ENCODE data around the gene SH3GL1.
"Not testable (repeated sequence)": the region's sequence is repeated elsewhere in the genome, so short reads cannot be mapped to it uniquely, and the experiment has no call there.

The SH3GL1 gene

GRCh38 chr19:4357095-4357797 lies 43.1 kb downstream of the SH3GL1 start:
- H3K9me3 ChIP-seq (ENCODE audit: control insufficient read depth, low read length) = no peaks in the 10 kb centered on the region
- H3K4me3 ChIP-seq (ENCODE audit: insufficient read depth, low read depth, low read length, poor library complexity, severe bottlenecking) = no peak overlapping the region
- no peaks in the 10 kb centered on the region for H3K4me1 ChIP-seq (ENCODE audit: control insufficient read depth, insufficient read depth, low read length, poor library complexity, severe bottlenecking)
- DNase-seq = no peak
- H3K27ac ChIP-seq (ENCODE audit: insufficient read depth, low read length, poor library complexity, severe bottlenecking) = no peak overlapping the region
- peaks cover 36% of the 10 kb centered on the region for H3K36me3 ChIP-seq (ENCODE audit: control insufficient read depth, insufficient read depth, low read length)
- no peaks in the 10 kb centered on the region for H3K27me3 ChIP-seq (replicated peaks; ENCODE audit: control insufficient read depth, insufficient read depth, low read length, poor library complexity, severe bottlenecking)

DNA sequence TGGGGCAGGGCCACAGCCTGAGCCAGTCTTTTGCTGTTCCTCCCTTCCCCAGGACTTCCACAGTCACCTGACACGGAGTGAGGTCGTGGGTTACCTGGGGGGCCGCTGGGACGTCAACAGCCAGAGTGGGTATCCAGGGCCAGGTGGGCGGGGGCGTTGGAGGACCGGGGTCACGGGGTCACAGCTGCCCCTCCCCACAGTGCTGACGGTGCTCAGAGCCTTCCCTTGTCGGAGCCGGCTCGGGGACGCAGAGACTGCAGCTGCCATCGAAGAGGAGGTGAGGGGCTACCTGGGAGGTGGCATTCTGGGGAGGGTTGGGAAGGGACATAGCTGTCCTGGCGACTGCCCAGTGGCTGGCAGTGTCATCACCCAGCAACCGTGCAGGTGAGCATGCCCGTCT lies 45.5 kb downstream of the SH3GL1 start:
- H3K27ac ChIP-seq (ENCODE audit: insufficient read depth, low read length, poor library complexity, severe bottlenecking) = no peak overlapping the region
- H3K27me3 ChIP-seq (replicated peaks; ENCODE audit: control insufficient read depth, insufficient read depth, low read length, poor library complexity, severe bottlenecking) = no peaks in the 10 kb centered on the region
- no peaks in the 10 kb centered on the region for H3K4me1 ChIP-seq (ENCODE audit: control insufficient read depth, insufficient read depth, low read length, poor library complexity, severe bottlenecking)
- H3K4me3 ChIP-seq (ENCODE audit: insufficient read depth, low read depth, low read length, poor library complexity, severe bottlenecking) = no peak overlapping the region
- no peaks in the 10 kb centered on the region for H3K9me3 ChIP-seq (ENCODE audit: control insufficient read depth, low read length)
- DNase-seq = no peak
- H3K36me3 ChIP-seq (ENCODE audit: control insufficient read depth, insufficient read depth, low read length) = peaks cover 12% of the 10 kb centered on the region

- no peaks in the 10 kb centered on the region for H3K27me3 ChIP-seq (replicated peaks; ENCODE audit: control insufficient read depth, insufficient read depth, low read length, poor library complexity, severe bottlenecking)
- no peak for DNase-seq
- H3K4me3 ChIP-seq (ENCODE audit: insufficient read depth, low read depth, low read length, poor library complexity, severe bottlenecking) = no peak overlapping the region
- peaks cover 6% of the 10 kb centered on the region for H3K36me3 ChIP-seq (ENCODE audit: control insufficient read depth, insufficient read depth, low read length)
- H3K27ac ChIP-seq (ENCODE audit: insufficient read depth, low read length, poor library complexity, severe bottlenecking) = no peak overlapping the region
- H3K4me1 ChIP-seq (ENCODE audit: control insufficient read depth, insufficient read depth, low read length, poor library complexity, severe bottlenecking) = no peaks in the 10 kb centered on the region
- no peaks in the 10 kb centered on the region for H3K9me3 ChIP-seq (ENCODE audit: control insufficient read depth, low read length)
These were observed 46.1 kb downstream of the SH3GL1 start for GRCh38 chr19:4354282-4354681.

DNA sequence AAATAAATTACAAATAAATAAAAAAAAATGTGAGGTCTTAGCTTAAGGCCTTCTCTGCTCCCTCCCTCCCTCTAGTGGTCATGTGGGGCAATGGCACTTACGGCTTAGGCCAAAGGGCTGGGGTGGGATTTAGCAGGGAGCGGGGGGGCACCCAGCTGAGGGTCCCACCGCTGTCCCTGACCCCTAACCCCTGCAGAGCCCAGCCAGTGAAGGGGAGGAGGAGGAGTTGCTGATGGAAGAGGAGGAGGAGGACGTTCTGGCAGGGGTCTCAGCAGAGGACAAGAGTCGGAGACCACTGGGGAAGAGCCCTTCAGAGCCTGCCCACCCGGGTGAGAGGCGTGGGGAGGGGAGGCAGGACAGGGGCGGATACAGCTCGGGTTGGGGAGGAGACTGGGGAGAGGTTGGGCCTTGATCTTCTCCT lies 47.6 kb downstream of the SH3GL1 start:
- Histone ChIP-seq H3K27me3 (replicated peaks; ENCODE audit: control insufficient read depth, insufficient read depth, low read length, poor library complexity, severe bottlenecking) (no peaks in the 10 kb centered on the region), H3K9me3 (ENCODE audit: control insufficient read depth, low read length) (no peaks in the 10 kb centered on the region), H3K27ac (ENCODE audit: insufficient read depth, low read length, poor library complexity, severe bottlenecking) (no peak overlapping the region), H3K4me3 (ENCODE audit: insufficient read depth, low read depth, low read length, poor library complexity, severe bottlenecking) (no peak overlapping the region), H3K36me3 (ENCODE audit: control insufficient read depth, insufficient read depth, low read length) (no peaks in the 10 kb centered on the region), H3K4me1 (ENCODE audit: control insufficient read depth, insufficient read depth, low read length, poor library complexity, severe bottlenecking) (no peaks in the 10 kb centered on the region)
- peak in 2 of 3 donors; percentile 30 to 47 for DNase-seq

DNA sequence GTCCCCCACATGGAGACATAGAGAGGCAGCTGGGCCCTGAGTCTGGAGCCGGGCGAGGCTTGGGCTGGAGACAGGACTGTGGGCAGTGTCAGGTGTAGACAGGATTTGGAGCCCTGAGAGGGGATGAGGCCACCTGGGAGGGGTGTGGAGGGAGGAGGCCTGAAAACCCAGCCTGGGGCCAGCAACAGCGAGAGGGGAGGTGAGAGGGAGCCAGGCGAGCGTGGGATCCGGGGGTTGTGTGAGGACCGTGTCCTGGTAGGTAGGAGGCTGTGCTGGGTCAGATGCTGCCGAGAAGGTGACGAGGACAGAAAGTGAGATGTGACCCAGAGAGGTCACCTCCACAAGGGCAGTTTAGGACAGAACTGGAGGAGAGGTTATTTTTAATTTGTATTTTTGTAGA lies 49.6 kb downstream of the SH3GL1 start:
- H3K27ac ChIP-seq (ENCODE audit: insufficient read depth, low read length, poor library complexity, severe bottlenecking) = no peak overlapping the region
- no peaks in the 10 kb centered on the region for H3K9me3 ChIP-seq (ENCODE audit: control insufficient read depth, low read length)
- no peaks in the 10 kb centered on the region for H3K4me1 ChIP-seq (ENCODE audit: control insufficient read depth, insufficient read depth, low read length, poor library complexity, severe bottlenecking)
- no peaks in the 10 kb centered on the region for H3K27me3 ChIP-seq (replicated peaks; ENCODE audit: control insufficient read depth, insufficient read depth, low read length, poor library complexity, severe bottlenecking)
- no peaks in the 10 kb centered on the region for H3K36me3 ChIP-seq (ENCODE audit: control insufficient read depth, insufficient read depth, low read length)
- DNase-seq = no peak
- H3K4me3 ChIP-seq (ENCODE audit: insufficient read depth, low read depth, low read length, poor library complexity, severe bottlenecking) = no peak overlapping the region

DNA sequence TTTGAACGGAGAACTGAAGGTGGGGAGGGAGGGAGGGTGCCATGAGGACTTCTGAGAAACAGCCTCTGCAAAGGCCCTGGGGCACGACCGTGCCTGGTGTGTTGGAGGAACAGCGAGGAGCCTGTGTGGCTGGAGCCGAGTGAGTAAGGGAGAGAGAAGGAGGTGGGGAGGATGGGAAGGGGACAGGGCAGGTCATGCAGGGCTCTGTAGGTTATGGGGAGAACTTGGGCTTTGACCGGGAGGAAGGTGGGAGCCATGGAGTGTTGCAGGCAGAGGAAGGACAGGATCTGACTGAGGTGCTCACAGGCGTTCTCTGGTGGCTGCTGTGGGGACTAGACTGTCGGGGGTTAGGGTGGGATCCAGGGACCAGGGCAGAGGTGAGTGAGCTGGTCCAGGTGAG lies 50.2 kb downstream of the SH3GL1 start:
- Histone ChIP-seq H3K27me3 (replicated peaks; ENCODE audit: control insufficient read depth, insufficient read depth, low read length, poor library complexity, severe bottlenecking) (no peaks in the 10 kb centered on the region), H3K9me3 (ENCODE audit: control insufficient read depth, low read length) (no peaks in the 10 kb centered on the region), H3K27ac (ENCODE audit: insufficient read depth, low read length, poor library complexity, severe bottlenecking) (no peak overlapping the region), H3K4me3 (ENCODE audit: insufficient read depth, low read depth, low read length, poor library complexity, severe bottlenecking) (no peak overlapping the region), H3K36me3 (ENCODE audit: control insufficient read depth, insufficient read depth, low read length) (no peaks in the 10 kb centered on the region), H3K4me1 (ENCODE audit: control insufficient read depth, insufficient read depth, low read length, poor library complexity, severe bottlenecking) (no peaks in the 10 kb centered on the region)
- no peak for DNase-seq

DNA sequence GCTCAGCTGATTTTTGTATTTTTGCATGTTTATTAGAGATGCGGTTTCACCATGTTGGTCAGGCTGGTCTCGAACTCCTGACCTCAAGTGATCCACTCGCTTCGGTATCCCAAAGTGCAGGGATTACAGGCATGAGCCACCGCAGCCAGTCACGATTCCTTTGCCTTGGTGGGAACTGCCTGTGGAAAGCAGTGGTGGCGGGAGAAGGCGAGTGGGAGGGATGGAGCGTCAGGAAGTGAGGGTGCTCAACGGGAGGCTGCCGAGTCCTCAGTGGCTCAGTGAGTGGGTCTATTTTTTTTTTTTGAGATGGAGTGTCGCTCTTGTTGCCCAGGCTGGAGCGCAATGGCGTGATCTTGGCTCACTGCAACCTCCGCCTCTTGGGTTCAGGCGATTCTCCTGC lies 51.1 kb downstream of the SH3GL1 start:
- H3K36me3 ChIP-seq (ENCODE audit: control insufficient read depth, insufficient read depth, low read length); DNase-seq: not testable (repeated sequence)

GRCh38 chr19:4347521-4347920 lies 52.8 kb downstream of the SH3GL1 start:
- H3K9me3 ChIP-seq (ENCODE audit: control insufficient read depth, low read length) = no peaks in the 10 kb centered on the region
- H3K36me3 ChIP-seq (ENCODE audit: control insufficient read depth, insufficient read depth, low read length) = no peaks in the 10 kb centered on the region
- H3K4me3 ChIP-seq (ENCODE audit: insufficient read depth, low read depth, low read length, poor library complexity, severe bottlenecking) = no peak overlapping the region
- no peak for DNase-seq
- H3K27ac ChIP-seq (ENCODE audit: insufficient read depth, low read length, poor library complexity, severe bottlenecking) = no peak overlapping the region
- H3K4me1 ChIP-seq (ENCODE audit: control insufficient read depth, insufficient read depth, low read length, poor library complexity, severe bottlenecking) = peaks cover 10% of the 10 kb centered on the region
- no peaks in the 10 kb centered on the region for H3K27me3 ChIP-seq (replicated peaks; ENCODE audit: control insufficient read depth, insufficient read depth, low read length, poor library complexity, severe bottlenecking)

More for the DNA sequence above, 51.1 kb downstream of the SH3GL1 start:
- not testable (repeated sequence) for H3K27me3 ChIP-seq (replicated peaks; ENCODE audit: control insufficient read depth, insufficient read depth, low read length, poor library complexity, severe bottlenecking); H3K27ac ChIP-seq (ENCODE audit: insufficient read depth, low read length, poor library complexity, severe bottlenecking); H3K9me3 ChIP-seq (ENCODE audit: control insufficient read depth, low read length); H3K4me1 ChIP-seq (ENCODE audit: control insufficient read depth, insufficient read depth, low read length, poor library complexity, severe bottlenecking); H3K4me3 ChIP-seq (ENCODE audit: insufficient read depth, low read depth, low read length, poor library complexity, severe bottlenecking)

GRCh38 chr19:4346020-4346383 lies 54.3 kb downstream of the SH3GL1 start:
- Histone ChIP-seq H3K9me3 (ENCODE audit: control insufficient read depth, low read length) (no peaks in the 10 kb centered on the region), H3K4me3 (ENCODE audit: insufficient read depth, low read depth, low read length, poor library complexity, severe bottlenecking) (no peak overlapping the region), H3K36me3 (ENCODE audit: control insufficient read depth, insufficient read depth, low read length) (no peaks in the 10 kb centered on the region), H3K27me3 (replicated peaks; ENCODE audit: control insufficient read depth, insufficient read depth, low read length, poor library complexity, severe bottlenecking) (no peaks in the 10 kb centered on the region), H3K4me1 (ENCODE audit: control insufficient read depth, insufficient read depth, low read length, poor library complexity, severe bottlenecking) (peaks cover 13% of the 10 kb centered on the region), H3K27ac (ENCODE audit: insufficient read depth, low read length, poor library complexity, severe bottlenecking) (no peak overlapping the region)
- DNase-seq = no peak

DNA sequence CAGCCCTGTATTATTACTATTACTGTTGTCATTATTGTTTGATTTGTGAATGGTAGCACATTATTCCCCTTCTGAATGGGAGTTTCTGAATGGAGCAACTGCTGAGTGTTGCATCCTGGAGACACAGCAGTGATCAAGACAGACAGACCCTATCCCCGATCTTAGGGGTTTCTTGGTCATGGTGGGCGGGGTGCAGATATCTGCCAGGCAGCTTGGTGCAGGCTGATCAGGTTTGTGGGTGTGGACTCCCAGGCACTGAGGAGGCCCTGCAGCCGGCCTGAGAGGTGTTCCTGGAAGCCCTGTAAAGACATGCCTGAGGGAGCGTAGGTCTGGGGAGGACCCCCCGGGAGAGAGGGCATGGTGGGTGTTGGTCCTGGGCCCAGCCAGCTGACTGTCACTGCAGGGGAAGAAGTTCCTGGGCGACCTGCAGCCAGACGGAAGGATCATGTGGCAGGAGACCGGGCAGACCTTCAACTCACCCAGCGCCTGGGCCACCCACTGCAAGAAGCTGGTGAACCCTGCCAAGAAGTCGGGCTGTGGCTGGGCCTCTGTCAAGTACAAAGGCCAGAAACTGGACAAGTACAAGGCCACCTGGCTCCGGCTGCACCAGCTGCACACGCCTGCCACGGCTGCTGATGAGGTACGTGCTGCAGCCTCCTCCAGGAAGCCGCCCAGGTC lies 54.9 kb downstream of the SH3GL1 start:
- Histone ChIP-seq H3K9me3 (ENCODE audit: control insufficient read depth, low read length) (no peaks in the 10 kb centered on the region), H3K4me3 (ENCODE audit: insufficient read depth, low read depth, low read length, poor library complexity, severe bottlenecking) (no peak overlapping the region), H3K4me1 (ENCODE audit: control insufficient read depth, insufficient read depth, low read length, poor library complexity, severe bottlenecking) (peaks cover 13% of the 10 kb centered on the region), H3K27me3 (replicated peaks; ENCODE audit: control insufficient read depth, insufficient read depth, low read length, poor library complexity, severe bottlenecking) (no peaks in the 10 kb centered on the region), H3K36me3 (ENCODE audit: control insufficient read depth, insufficient read depth, low read length) (no peaks in the 10 kb centered on the region), H3K27ac (ENCODE audit: insufficient read depth, low read length, poor library complexity, severe bottlenecking) (no peak overlapping the region)
- DNase-seq = no peak

Measured in effector memory CD4-positive, alpha-beta T cell (primary cell).